MM.1S (cell line): ENCODE results near the gene LUC7L.

Experiments
- DNase-seq: peaks from one replicate; pipeline ENCODE4 v3.0.0-alpha.2; 2015
- H2AFZ ChIP-seq: fragments of 300-600 bp; sonication (generic); 2 replicates; pipeline ENCODE4 v1.6.0; 2016; ENCODE audit warnings: antibody characterized with exemption, low read length
- H3F3A ChIP-seq: fragments of 300-600 bp; sonication (generic); 2 replicates; pipeline ENCODE4 v1.6.1; 2016; ENCODE audit warnings: mild to moderate bottlenecking, antibody characterized with exemption, low read length, moderate library complexity, mixed read lengths; ENCODE audit not compliant: insufficient read depth
- H3K27ac ChIP-seq: fragments of 300-600 bp; sonication (generic); 2 replicates; pipeline ENCODE4 v1.5.1; 2016; ENCODE audit warnings: mild to moderate bottlenecking, low read length
- H3K27me3 ChIP-seq: fragments of 300-600 bp; sonication (generic); replicated peaks from 2 replicates; pipeline ENCODE4 v1.6.0; 2016; ENCODE audit warnings: low read length; ENCODE audit not compliant: insufficient read depth
- H3K36me3 ChIP-seq: fragments of 300-600 bp; sonication (generic); replicated peaks from 2 replicates; pipeline ENCODE4 v1.6.1; 2016; ENCODE audit warnings: mild to moderate bottlenecking, low read length, mixed read lengths; ENCODE audit not compliant: insufficient read depth
- H3K4me1 ChIP-seq: fragments of 300-600 bp; sonication (generic); 2 replicates; pipeline ENCODE4 v1.6.1; 2016; ENCODE audit warnings: low read length, mixed read lengths
- H3K4me2 ChIP-seq: fragments of 300-600 bp; sonication (generic); 2 replicates; pipeline ENCODE4 v1.6.0; 2016; ENCODE audit warnings: low read depth, low read length
- H3K4me3 ChIP-seq: fragments of 300-600 bp; sonication (generic); 2 replicates; pipeline ENCODE4 v1.5.1; 2016; ENCODE audit warnings: low read length, mixed read lengths
- H3K79me2 ChIP-seq: fragments of 300-600 bp; sonication (generic); 2 replicates; pipeline ENCODE4 v1.6.1; 2016; ENCODE audit warnings: mixed run types, low read length, mixed read lengths
- H3K9ac ChIP-seq: fragments of 300-600 bp; sonication (generic); 2 replicates; pipeline ENCODE4 v1.6.1; 2016; ENCODE audit warnings: low read length, mixed read lengths
- H3K9me2 ChIP-seq: fragments of 300-600 bp; sonication (generic); replicated peaks from 2 replicates; pipeline ENCODE4 v1.6.1; 2016; ENCODE audit warnings: mild to moderate bottlenecking, low read length, mixed read lengths; ENCODE audit not compliant: insufficient read depth
- H3K9me3 ChIP-seq: fragments of 300-600 bp; sonication (generic); replicated peaks from 2 replicates; pipeline ENCODE4 v1.6.1; 2016; ENCODE audit warnings: mild to moderate bottlenecking, low read length, mixed read lengths; ENCODE audit not compliant: insufficient read depth
- H4K20me1 ChIP-seq: fragments of 300-600 bp; sonication (generic); 2 replicates; pipeline ENCODE4 v1.6.1; 2016; ENCODE audit warnings: mild to moderate bottlenecking, low read length, moderate library complexity, mixed read lengths; ENCODE audit not compliant: insufficient read depth
- EZH2 ChIP-seq: fragments of 300-600 bp; sonication (generic); optimal IDR thresholded peaks from 2 replicates; pipeline ENCODE3; 2017; ENCODE audit warnings: low read depth, mild to moderate bottlenecking, antibody characterized with exemption, low read length, mixed read lengths
- EZH2phosphoT487 ChIP-seq: fragments of 300-600 bp; sonication (generic); IDR thresholded peaks from 2 replicates; pipeline ENCODE4 v1.6.1; 2018; ENCODE audit warnings: antibody characterized with exemption, low read length
- TF ChIP-seq, protein P1 (sequence below): fragments of 300-600 bp; sonication (generic); IDR thresholded peaks from 2 replicates; pipeline ENCODE4 v1.5.1; 2016; ENCODE audit warnings: antibody characterized with exemption, low read length, mixed read lengths

The LUC7L gene

DNA sequence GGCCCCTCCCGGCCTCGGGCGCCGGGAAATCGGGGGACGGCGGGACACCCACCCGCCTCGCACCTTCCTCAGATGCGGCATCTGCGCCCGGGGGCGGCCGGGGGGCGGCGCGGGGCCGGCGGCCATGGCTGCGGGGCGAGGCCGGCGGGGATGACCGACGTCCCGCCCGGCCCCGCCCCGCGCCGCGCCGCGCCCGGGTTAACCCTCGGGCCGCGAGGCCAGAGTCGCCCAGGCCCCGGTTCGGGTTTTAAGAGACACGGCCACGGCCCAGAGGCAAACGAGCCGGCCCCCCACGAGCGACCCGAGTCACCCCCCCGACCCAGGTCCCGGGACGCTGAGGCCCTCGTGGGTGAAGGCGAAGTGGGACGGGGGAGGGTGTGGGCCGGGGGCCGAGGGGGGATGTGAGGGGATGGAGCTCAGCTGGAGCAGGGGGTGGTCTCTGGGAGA, 46.6 kb upstream of the LUC7L start, which contains the start of gene RGS11:
Gene RGS11 (minus strand): TSS at position 159 of the 447 bp plus-strand sequence. CDS start 33 bp downstream, at position 126.
- Histone ChIP-seq H2AFZ (no peak within 1 kb of the TSS), H3K27me3 (peaks cover 48% of the 10 kb centered on the region), H4K20me1 (no peaks in the 10 kb centered on the region), H3K79me2 (no peaks in the 10 kb centered on the region), H3K4me2 (no peak within 1 kb of the TSS), H3K4me1 (no peaks in the 10 kb centered on the region), H3K27ac (no peak within 1 kb of the TSS), H3K9me2 (no peaks in the 10 kb centered on the region), H3K4me3 (no peak within 1 kb of the TSS), H3F3A (no peaks in the 10 kb centered on the region), H3K36me3 (no peaks in the 10 kb centered on the region), H3K9ac (no peak within 1 kb of the TSS), H3K9me3 (no peaks in the 10 kb centered on the region)
- DNase-seq = no peak
- TF ChIP-seq, protein P1, sequence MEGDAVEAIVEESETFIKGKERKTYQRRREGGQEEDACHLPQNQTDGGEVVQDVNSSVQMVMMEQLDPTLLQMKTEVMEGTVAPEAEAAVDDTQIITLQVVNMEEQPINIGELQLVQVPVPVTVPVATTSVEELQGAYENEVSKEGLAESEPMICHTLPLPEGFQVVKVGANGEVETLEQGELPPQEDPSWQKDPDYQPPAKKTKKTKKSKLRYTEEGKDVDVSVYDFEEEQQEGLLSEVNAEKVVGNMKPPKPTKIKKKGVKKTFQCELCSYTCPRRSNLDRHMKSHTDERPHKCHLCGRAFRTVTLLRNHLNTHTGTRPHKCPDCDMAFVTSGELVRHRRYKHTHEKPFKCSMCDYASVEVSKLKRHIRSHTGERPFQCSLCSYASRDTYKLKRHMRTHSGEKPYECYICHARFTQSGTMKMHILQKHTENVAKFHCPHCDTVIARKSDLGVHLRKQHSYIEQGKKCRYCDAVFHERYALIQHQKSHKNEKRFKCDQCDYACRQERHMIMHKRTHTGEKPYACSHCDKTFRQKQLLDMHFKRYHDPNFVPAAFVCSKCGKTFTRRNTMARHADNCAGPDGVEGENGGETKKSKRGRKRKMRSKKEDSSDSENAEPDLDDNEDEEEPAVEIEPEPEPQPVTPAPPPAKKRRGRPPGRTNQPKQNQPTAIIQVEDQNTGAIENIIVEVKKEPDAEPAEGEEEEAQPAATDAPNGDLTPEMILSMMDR = no peak
- TF ChIP-seq EZH2phosphoT487 (no peak), EZH2 (no peak)

DNA sequence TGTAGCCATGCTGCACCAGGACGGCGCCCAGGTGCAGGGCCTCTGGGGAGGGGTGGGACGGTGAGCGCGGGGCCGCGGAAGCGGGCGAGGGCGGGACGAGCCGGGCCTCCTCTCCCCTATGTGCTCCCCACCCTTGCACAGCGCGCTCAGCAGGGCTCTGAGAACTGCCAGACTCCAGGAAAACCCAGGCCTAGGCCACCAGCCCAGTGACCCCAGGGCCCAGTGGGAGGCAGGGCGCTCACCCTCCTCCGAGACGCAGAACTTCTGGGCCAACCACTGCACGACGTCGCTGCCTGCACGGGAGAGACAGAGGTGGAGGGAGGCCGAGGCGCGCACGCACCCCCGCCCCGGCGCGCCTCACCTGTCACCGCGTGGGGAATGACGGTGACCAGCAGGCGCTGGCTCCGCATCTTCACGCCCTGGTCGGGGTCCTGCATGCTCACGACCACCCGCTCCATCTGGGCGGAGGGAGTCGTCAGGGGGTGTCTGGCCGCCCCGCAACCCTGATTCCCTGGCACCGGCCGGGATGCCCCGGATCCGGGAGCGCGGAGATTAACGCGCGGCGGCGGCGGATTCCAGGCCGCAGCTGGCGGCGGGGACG, 45.9 kb upstream of the LUC7L start:
- Histone ChIP-seq H3K9ac (no peak overlapping the region), H3K36me3 (no peaks in the 10 kb centered on the region), H3K27ac (no peak overlapping the region), H3K4me1 (no peaks in the 10 kb centered on the region), H3K4me3 (no peak overlapping the region), H3K9me3 (no peaks in the 10 kb centered on the region), H3F3A (no peaks in the 10 kb centered on the region), H3K4me2 (no peak overlapping the region), H3K9me2 (no peaks in the 10 kb centered on the region), H3K79me2 (no peaks in the 10 kb centered on the region), H2AFZ (no peak overlapping the region), H4K20me1 (no peaks in the 10 kb centered on the region), H3K27me3 (peaks cover 52% of the 10 kb centered on the region)
- TF ChIP-seq EZH2 (no peak), EZH2phosphoT487 (no peak)
- TF ChIP-seq, protein P1 = no peak
- no peak for DNase-seq

DNA sequence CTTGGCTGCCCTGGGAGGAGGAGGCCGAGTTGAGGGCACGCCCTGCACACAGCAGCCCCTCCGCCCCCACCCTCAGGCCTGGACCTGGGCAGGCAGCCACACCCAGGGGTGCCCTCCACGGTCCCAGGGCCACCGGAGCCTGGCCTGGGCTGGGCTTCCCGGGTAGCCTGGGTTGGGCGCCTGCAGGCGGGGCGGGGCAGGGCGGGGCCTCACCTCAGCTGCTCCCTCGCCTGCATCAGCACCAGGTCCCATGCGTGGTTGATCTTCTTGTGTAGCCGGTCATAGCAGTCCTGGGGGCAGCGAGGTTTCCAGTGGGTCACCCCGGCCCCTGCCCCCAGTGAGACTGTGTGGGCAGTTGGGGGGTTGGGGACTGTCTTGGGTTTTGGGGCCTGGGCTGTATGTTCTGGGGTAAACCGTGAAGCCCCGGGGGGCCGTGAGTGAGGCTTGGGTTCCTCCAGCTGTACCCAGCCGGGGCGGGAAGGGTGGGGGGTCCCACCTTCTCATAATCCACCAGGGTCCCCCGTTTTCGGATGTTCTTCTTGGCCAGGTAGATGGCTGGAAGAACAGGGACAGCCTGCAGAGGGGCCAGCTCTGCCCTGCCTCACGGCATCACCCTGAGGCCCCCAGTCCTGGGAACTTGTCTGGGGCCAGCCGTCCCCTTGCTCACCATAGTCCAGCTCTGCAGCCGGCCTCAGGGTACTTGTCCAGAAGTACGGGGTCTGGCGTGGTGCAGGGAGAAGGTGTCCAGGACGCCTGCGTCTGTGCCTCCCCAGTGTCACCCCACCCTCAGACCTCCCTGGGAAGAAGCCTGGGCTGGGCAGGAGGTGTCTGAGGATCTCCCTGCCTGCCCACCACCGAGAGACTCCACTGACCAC, 44.5 kb upstream of the LUC7L start:
- Histone ChIP-seq H3K36me3 (no peaks in the 10 kb centered on the region), H4K20me1 (no peaks in the 10 kb centered on the region), H3F3A (no peaks in the 10 kb centered on the region), H3K9me2 (no peaks in the 10 kb centered on the region), H3K4me2 (peak overlapping the region; percentile 41; the same call in 1 of the 2 replicates), H3K9ac (no peak overlapping the region), H3K9me3 (no peaks in the 10 kb centered on the region), H3K27me3 (peaks cover 54% of the 10 kb centered on the region), H3K4me1 (no peaks in the 10 kb centered on the region), H2AFZ (peak overlapping the region; percentile 2; the same call in 1 of the 2 replicates), H3K79me2 (no peaks in the 10 kb centered on the region), H3K27ac (no peak overlapping the region), H3K4me3 (peak overlapping the region; percentile 9; the same call in 1 of the 2 replicates)
- TF ChIP-seq EZH2phosphoT487 (no peak), EZH2 (no peak)
- TF ChIP-seq, protein P1 = no peak
- peak; percentile 15 for DNase-seq
